ENCODE data around the gene CDKAL1.

GRCh38 chr6:20879526-20879925, 345.3 kb downstream of the CDKAL1 start:
- TF ChIP-seq CTCF (conservative IDR thresholded peaks at IDR 0.05; ENCODE audit: low read depth, low read length) (no peak), EZH2 (IDR thresholded peaks at IDR 0.05; ENCODE audit: low read length, unreplicated experiment) (no peak), EZH2phosphoT487 (IDR thresholded peaks at IDR 0.05; ENCODE audit: borderline replicate concordance, low read length) (no peak)
